Gastrocnemius medialis (tissue), 4 donors: Measurements from ENCODE around the gene NSL1. TPM values are rescaled to one million over a fixed set of nuclear protein-coding genes. Genes with fewer than 3 reads are reported as not detected.
"Not testable (repeated sequence)": the region's sequence is repeated elsewhere in the genome, so short reads cannot be mapped to it uniquely, and the experiment has no call there.

Source experiments
- ATAC-seq, 2 donors: fragments of 150-250 bp; one replicate each; pipeline ENCODE4 v1.9.1; 2016
- DNase-seq, 2 donors: peaks; one replicate each; pipeline ENCODE4 v3.0.0-alpha.2; 2019
- H3K27ac ChIP-seq, 4 donors: fragments of 200-600 bp; sonication (generic); 1 replicate in 1 of 4; 2 replicates in 3 of 4; pipeline ENCODE4 v1.5.1; 2016 to 2018; ENCODE audit warnings: mild to moderate bottlenecking in 2 of 4, moderate library complexity in 1 of 4
- H3K27me3 ChIP-seq, 3 donors: fragments of 200-600 bp; sonication (generic) in 2 of 3; 1 replicate in 1 of 3; 2 replicates in 2 of 3; pipeline versions ENCODE4 v1.5.1 to v1.6.0; 2016 to 2019; ENCODE audit warnings: mild to moderate bottlenecking in 1 of 3, moderate library complexity in 1 of 3
- H3K36me3 ChIP-seq, 2 donors: fragments of 200-600 bp; sonication (generic) in 1 of 2; one replicate each; pipeline ENCODE4 v1.5.1; 2017 to 2018
- H3K4me1 ChIP-seq, 2 donors: fragments of 200-600 bp; sonication (generic) in 1 of 2; one replicate each; pipeline ENCODE4 v1.5.1; 2016 to 2017; ENCODE audit warnings: mild to moderate bottlenecking in 2 of 2
- H3K4me3 ChIP-seq, 4 donors: fragments of 200-600 bp; sonication (generic) in 3 of 4; 1 replicate in 1 of 4; 2 replicates in 3 of 4; pipeline ENCODE4 v1.5.1; 2016 to 2019; ENCODE audit warnings: mild to moderate bottlenecking in 2 of 4
- H3K9me3 ChIP-seq, 3 donors: fragments of 200-600 bp; sonication (generic) in 2 of 3; 1 replicate in 1 of 3; 2 replicates in 2 of 3; pipeline ENCODE4 v1.5.1; 2016 to 2019
- POLR2A ChIP-seq, 2 donors: fragments of 450-650 bp; IDR thresholded peaks; one replicate each; pipeline ENCODE4 v1.6.1; 2017; ENCODE audit warnings: antibody characterized with exemption in 2 of 2, mild to moderate bottlenecking in 2 of 2, moderate library complexity in 2 of 2
- in situ Hi-C, 4 donors: fragments of 200-750 bp; cut with MboI; loops; one replicate each; pipeline versions ENCODE4 v1.15.0 to v1.8.0; 2017; ENCODE audit warnings: low sequenced_read_pairs in 4 of 4
- intact Hi-C: fragments of 100-400 bp; cut with DNase I; formaldehyde crosslinking; loops from one replicate; pipeline ENCODE4 v1.15.1; 2023; ENCODE audit warnings: low total_unique reads
- total RNA-seq, 4 donors: library from RNA; depleted of rRNA; stranded (reverse); fragments of >200 nt; gene quantifications; one replicate each; pipeline versions ENCODE4 v1.1.0 to v1.2.3, GENCODE V29; 2016
- TF ChIP-seq, protein P1 (sequence below), 5 experiments: fragments of 450-650 bp in 3 of 5; fragments of 200-600 bp in 2 of 5; sonication (generic) in 2 of 5; IDR thresholded peaks in 4 of 5; conservative IDR thresholded peaks in 1 of 5; 1 replicate in 4 of 5; 2 replicates in 1 of 5; pipeline ENCODE4 v1.5.1; 2016 to 2019; ENCODE audit warnings: antibody characterized with exemption in 5 of 5, mild to moderate bottlenecking in 3 of 5, moderate library complexity in 3 of 5

NSL1 gene
- total RNA-seq, 4 donors from 2014 or later, result 21.3 to 42.6 (median 28.2) TPM

DNA sequence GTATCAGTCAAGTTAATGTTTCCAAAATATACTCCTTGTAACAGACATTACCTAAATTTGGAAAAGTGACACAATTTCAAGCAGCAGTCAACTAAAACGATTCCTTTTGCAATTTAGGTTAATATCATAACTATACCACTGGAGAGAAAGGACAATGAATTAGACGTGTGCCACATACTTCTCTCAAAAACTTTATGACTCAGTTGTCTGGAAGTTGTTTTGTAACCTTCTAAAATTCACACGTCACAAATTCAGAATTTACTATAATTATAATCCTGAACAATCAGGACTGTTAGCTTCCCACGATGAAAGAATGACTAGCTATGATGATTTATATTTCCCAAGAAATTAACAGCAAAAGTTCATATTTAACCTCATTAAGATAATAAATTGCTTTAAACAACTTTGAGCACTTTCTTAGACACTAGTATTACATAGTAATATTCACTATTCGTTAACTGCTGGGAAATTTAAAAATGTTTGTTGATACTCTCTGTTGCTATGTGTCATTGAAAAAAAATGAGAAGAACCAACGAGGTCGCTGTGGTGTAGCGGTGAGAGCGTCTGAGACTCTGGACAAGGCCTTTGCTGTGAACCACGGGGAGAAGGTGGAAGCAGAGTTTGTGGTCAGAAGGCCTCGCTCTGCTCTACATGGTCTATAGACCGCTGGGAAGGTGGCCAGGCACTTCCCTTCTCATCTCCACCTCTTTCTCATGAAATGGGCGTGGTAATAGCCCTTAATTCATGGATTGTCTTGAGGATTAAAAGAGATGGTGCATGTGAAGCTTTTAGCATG is 64.0 kb downstream of the NSL1 start:
- intact Hi-C loops, result no loop called here
- in situ Hi-C loops, result no loop called here
- Histone ChIP-seq H3K4me3 (no peak overlapping the region), H3K27ac (no peak overlapping the region), H3K4me1 (no peaks in the 10 kb centered on the region), H3K36me3 (no peaks in the 10 kb centered on the region), H3K27me3 (no peaks in the 10 kb centered on the region), H3K9me3 (no peaks in the 10 kb centered on the region)
- ATAC-seq, result no peak
- TF ChIP-seq, protein P1, sequence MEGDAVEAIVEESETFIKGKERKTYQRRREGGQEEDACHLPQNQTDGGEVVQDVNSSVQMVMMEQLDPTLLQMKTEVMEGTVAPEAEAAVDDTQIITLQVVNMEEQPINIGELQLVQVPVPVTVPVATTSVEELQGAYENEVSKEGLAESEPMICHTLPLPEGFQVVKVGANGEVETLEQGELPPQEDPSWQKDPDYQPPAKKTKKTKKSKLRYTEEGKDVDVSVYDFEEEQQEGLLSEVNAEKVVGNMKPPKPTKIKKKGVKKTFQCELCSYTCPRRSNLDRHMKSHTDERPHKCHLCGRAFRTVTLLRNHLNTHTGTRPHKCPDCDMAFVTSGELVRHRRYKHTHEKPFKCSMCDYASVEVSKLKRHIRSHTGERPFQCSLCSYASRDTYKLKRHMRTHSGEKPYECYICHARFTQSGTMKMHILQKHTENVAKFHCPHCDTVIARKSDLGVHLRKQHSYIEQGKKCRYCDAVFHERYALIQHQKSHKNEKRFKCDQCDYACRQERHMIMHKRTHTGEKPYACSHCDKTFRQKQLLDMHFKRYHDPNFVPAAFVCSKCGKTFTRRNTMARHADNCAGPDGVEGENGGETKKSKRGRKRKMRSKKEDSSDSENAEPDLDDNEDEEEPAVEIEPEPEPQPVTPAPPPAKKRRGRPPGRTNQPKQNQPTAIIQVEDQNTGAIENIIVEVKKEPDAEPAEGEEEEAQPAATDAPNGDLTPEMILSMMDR (IDR thresholded peaks at IDR 0.05 in 4 of 5, conservative IDR thresholded peaks at IDR 0.05 in 1 of 5), result no peak
- no peak for DNase-seq

DNA sequence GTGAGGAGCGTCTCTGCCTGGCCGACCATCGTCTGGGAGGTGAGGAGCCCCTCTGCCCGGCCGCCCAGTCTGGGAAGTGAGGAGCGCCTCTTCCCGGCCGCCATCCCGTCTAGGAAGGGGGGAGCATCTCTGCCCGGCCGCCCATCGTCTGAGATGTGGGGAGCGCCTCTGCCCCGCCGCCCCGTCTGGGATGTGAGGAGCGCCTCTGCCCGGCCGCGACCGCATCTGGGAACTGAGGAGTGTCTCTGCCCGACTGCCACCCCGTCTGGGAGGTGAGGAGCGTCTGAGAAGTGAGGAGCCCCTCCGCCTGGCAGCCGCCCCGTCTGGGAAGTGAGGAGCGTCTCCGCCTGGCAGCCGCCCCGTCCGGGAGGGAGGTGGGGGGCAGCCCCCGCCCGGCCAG is 66.9 kb downstream of the NSL1 start:
- ATAC-seq, intact Hi-C loops, DNase-seq: not testable (repeated sequence)

DNA sequence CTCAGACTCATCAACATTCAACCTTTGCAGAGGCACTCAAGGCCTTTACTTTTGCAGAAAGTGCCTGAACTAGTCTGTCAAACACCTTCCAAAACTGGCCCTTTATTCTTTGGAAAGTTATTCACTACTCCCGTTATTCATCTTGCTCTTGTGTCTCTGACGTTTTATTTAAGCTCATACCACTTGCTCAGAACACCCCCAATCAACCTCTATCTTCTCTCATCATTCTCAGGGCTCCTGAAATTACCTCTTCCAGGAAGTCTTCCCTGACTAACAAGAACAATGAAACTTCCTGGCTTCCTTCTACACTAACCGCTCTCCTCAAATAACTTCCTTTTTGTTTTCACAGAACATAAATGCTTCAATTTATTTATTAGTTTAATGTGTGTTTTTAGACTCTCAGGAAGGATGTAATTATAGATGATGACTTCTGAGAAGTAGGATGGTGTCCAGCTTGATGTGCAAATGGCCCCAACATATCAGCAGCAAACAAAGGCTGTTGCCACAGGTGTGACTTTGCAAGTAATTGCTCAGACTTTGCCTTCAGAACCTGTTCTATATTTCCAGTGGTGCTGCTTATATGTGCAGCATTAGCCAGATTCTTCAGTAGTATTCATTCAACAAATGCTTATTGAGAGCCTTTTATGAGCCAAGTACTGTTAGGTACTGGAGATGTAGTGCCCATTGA is 69.2 kb downstream of the NSL1 start:
- Histone ChIP-seq H3K4me3 (no peak overlapping the region), H3K4me1 (no peaks in the 10 kb centered on the region), H3K27ac (no peak overlapping the region), H3K27me3 (peaks cover 0 to 3% (median 0%) of the 10 kb centered on the region in 3 donors), H3K36me3 (no peaks in the 10 kb centered on the region), H3K9me3 (no peaks in the 10 kb centered on the region)
- intact Hi-C loops, result no loop called here
- in situ Hi-C loops, result no loop called here
- ATAC-seq (no peak), DNase-seq (no peak)
- TF ChIP-seq POLR2A (IDR thresholded peaks at IDR 0.05), result no peak
- TF ChIP-seq, protein P1 (IDR thresholded peaks at IDR 0.05 in 4 of 5, conservative IDR thresholded peaks at IDR 0.05 in 1 of 5), result no peak

More for the DNA sequence above, 66.9 kb downstream of the NSL1 start:
- H3K4me1 ChIP-seq, H3K27me3 ChIP-seq, H3K27ac ChIP-seq, H3K36me3 ChIP-seq, H3K4me3 ChIP-seq, H3K9me3 ChIP-seq, in situ Hi-C loops: not testable (repeated sequence)

DNA sequence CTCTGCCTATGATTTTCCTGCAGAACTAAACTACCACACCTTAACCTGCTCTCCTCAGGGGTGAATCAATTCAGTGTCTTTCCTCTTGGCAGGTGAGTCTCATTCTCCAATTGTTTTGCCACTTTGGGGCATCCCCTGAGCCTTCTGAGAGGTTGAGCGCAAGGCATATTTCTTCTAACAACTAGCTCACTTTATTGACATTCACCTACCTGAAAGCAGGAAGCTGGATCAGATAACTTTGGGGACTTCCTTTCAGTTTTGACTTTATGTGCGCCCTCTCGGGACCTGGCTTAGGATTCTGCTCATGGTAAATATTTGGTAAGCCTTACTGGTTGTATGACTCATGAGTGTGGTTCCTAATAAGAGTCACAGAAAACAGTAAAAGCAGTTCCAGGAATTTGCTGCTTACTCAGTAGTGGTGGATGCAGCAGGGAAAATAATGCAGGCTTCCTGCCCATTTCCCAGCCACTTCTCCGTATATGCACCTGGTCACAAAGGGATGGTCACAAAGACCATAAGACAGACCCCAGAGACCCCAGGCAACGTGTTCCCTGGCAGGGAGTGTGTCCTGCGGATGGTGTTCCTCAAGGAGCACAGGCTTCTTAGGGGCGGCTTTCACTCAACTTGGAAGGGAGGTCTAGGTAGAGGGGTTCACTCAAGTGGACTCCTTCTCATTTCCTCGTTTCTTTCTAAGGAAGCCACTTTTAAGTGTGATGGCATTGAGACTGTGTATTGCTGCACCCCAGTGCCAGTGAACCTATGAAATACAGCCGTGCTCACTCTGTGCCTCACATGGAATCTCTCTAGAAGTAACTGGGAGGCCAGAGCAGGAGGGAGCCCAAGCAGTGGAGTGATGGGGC is 70.0 kb downstream of the NSL1 start:
- Histone ChIP-seq H3K27me3 (peaks cover 0 to 3% (median 0%) of the 10 kb centered on the region in 3 donors), H3K4me1 (no peaks in the 10 kb centered on the region), H3K36me3 (no peaks in the 10 kb centered on the region), H3K27ac (no peak overlapping the region), H3K4me3 (no peak overlapping the region), H3K9me3 (no peaks in the 10 kb centered on the region)
- DNase-seq, result no peak
- TF ChIP-seq POLR2A (IDR thresholded peaks at IDR 0.05), result no peak
- TF ChIP-seq, protein P1 (IDR thresholded peaks at IDR 0.05 in 4 of 5, conservative IDR thresholded peaks at IDR 0.05 in 1 of 5), result no peak
- intact Hi-C loops (no loop called here), in situ Hi-C loops (no loop called here)
- ATAC-seq, result no peak

DNA sequence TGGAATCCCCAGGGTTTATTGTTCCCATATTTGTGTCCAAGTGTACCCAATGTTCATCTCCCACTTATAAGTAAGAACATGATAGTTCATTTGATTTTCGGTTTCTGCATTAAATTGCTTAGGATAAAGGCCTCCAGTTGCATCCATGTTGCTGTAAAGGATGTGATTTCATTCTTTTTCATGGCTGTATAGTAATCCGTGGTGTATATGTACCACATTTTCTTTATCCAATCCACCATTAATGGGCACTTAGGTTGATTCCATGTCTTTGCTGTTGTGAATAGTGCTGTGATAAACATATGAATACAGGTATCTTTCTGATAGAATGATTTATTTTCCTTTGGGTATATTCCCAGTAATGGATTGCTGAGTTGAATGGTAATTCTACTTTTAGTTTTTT is 71.9 kb downstream of the NSL1 start:
- Histone ChIP-seq H3K27me3 (peaks cover 0 to 3% (median 0%) of the 10 kb centered on the region in 3 donors), H3K27ac (no peak overlapping the region), H3K9me3 (no peaks in the 10 kb centered on the region), H3K4me3 (no peak overlapping the region), H3K36me3 (no peaks in the 10 kb centered on the region), H3K4me1 (no peaks in the 10 kb centered on the region)
- TF ChIP-seq, protein P1 (IDR thresholded peaks at IDR 0.05 in 4 of 5, conservative IDR thresholded peaks at IDR 0.05 in 1 of 5), result no peak
- TF ChIP-seq POLR2A (IDR thresholded peaks at IDR 0.05), result no peak
- in situ Hi-C loops, result no loop called here
- no peak for DNase-seq
- intact Hi-C loops, result no loop called here
- ATAC-seq, result no peak
